HepG2 (cell line): ENCODE data around the gene SP7. TPM values are rescaled to one million over a fixed set of nuclear protein-coding genes. Genes with fewer than 3 reads are reported as not detected.
A peak's percentile ranks its signal among the peaks of the same experiment; 100 is the strongest.

Source experiments
- CC2D1A ChIP-seq: sonication (generic); formaldehyde crosslinking; IDR thresholded peaks from 2 replicates; pipeline ENCODE4 v1.8.1; 2023; ENCODE audit warnings: mild to moderate bottlenecking, missing genetic modification reagents
- HNF1A ChIP-seq, 2 experiments: sonication (generic) in 1 of 2; formaldehyde crosslinking in 1 of 2; IDR thresholded peaks; 2 replicates each; pipeline versions ENCODE4 v1.4.0 to v1.6.1; 2016 to 2020; ENCODE audit warnings: borderline replicate concordance in 1 of 2, low read depth in 1 of 2, mild to moderate bottlenecking in 1 of 2, missing genetic modification reagents in 1 of 2
- JUND ChIP-seq: sonication (generic); formaldehyde crosslinking; IDR thresholded peaks from 2 replicates; pipeline ENCODE4 v1.8.0; 2022; ENCODE audit warnings: mild to moderate bottlenecking, missing genetic modification reagents
- MAFK ChIP-seq, 2 experiments: IDR thresholded peaks in 1 of 2; conservative IDR thresholded peaks in 1 of 2; 2 replicates each; pipeline ENCODE4 v1.6.1; 2011; ENCODE audit warnings: improper control_type of control experiment in 2 of 2, low read length in 2 of 2
- PHB2 ChIP-seq: fragments of 450-650 bp; IDR thresholded peaks from 2 replicates; pipeline ENCODE4 v1.6.1; 2018; ENCODE audit not compliant: partially characterized antibody
- RBFOX2 ChIP-seq: fragments of 200-400 bp; formaldehyde crosslinking; IDR thresholded peaks from 2 replicates; pipeline ENCODE4 v1.6.1; 2017; ENCODE audit warnings: low read depth, mild to moderate bottlenecking, low read length
- SMARCE1 ChIP-seq: fragments of 450-650 bp; IDR thresholded peaks from 2 replicates; pipeline ENCODE4 v1.6.1; 2017; ENCODE audit warnings: borderline replicate concordance
- SP1 ChIP-seq, 2 experiments: fragments of 450-650 bp in 1 of 2; sonication (generic) in 1 of 2; formaldehyde crosslinking in 1 of 2; IDR thresholded peaks; 2 replicates each; pipeline versions ENCODE4 v1.4.0 to v1.6.1; 2016 to 2020; ENCODE audit warnings: missing genetic modification reagents in 1 of 2
- SSRP1 ChIP-seq: IDR thresholded peaks from 2 replicates; pipeline ENCODE4 v1.6.1; 2016; ENCODE audit warnings: control low read depth
- TOE1 ChIP-seq: sonication (generic); formaldehyde crosslinking; IDR thresholded peaks from 2 replicates; pipeline ENCODE4 v1.4.0; 2020; ENCODE audit warnings: mild to moderate bottlenecking, missing genetic modification reagents
- ZBTB38 ChIP-seq: sonication (generic); formaldehyde crosslinking; IDR thresholded peaks from 2 replicates; pipeline ENCODE4 v1.5.1; 2020; ENCODE audit warnings: mild to moderate bottlenecking, missing genetic modification reagents
- ZFP41 ChIP-seq: sonication (generic); formaldehyde crosslinking; IDR thresholded peaks from 2 replicates; pipeline ENCODE4 v1.4.0; 2020; ENCODE audit warnings: mild to moderate bottlenecking, missing genetic modification reagents, borderline replicate concordance
- ZNF292 ChIP-seq: sonication (generic); formaldehyde crosslinking; IDR thresholded peaks from 2 replicates; pipeline ENCODE4 v1.8.1; 2022; ENCODE audit warnings: mild to moderate bottlenecking, low read depth, missing genetic modification reagents, borderline replicate concordance
- ZNF605 ChIP-seq: sonication (generic); formaldehyde crosslinking; IDR thresholded peaks from 2 replicates; pipeline ENCODE4 v1.8.0; 2022; ENCODE audit warnings: mild to moderate bottlenecking, missing genetic modification reagents
- ZNF660 ChIP-seq: sonication (generic); formaldehyde crosslinking; IDR thresholded peaks from 2 replicates; pipeline ENCODE4 v1.5.1; 2020; ENCODE audit warnings: mild to moderate bottlenecking, low read depth, missing genetic modification reagents, borderline replicate concordance
- ZNF788 ChIP-seq: sonication (generic); formaldehyde crosslinking; IDR thresholded peaks from 2 replicates; pipeline ENCODE4 v1.5.0; 2020; ENCODE audit warnings: mild to moderate bottlenecking, missing genetic modification reagents, borderline replicate concordance
- ZSCAN29 ChIP-seq: sonication (generic); formaldehyde crosslinking; conservative IDR thresholded peaks from 2 replicates; pipeline ENCODE4 v1.4.0; 2020; ENCODE audit warnings: mild to moderate bottlenecking, missing genetic modification reagents
- polyA plus RNA-seq, 8 experiments: library from polyadenylated mRNA; depleted of rRNA in 3 of 8; stranded (reverse) in 7 of 8; unstranded in 1 of 8; fragments of >200 nt; fragmentation: Illumina TruSeq in 4 of 8; extraction: Trizol in 4 of 8; gene quantifications; 2 replicates each; pipeline versions ENCODE4 v1.2.1 to v1.2.3, GENCODE V29; 2011 to 2016; ENCODE audit warnings: low read depth in 4 of 8, missing spikeins in 1 of 8, mixed read lengths in 1 of 8; ENCODE audit not compliant: insufficient read depth in 1 of 8
- total RNA-seq, 5 experiments: library from RNA; depleted of rRNA; stranded (reverse); fragments of >200 nt; fragmentation: Illumina TruSeq; extraction: Trizol; gene quantifications; 2 replicates each; pipeline ENCODE4 v1.2.3, GENCODE V29; 2016; ENCODE audit warnings: low read depth in 1 of 5
- TF ChIP-seq, protein P1 (sequence below): sonication (generic); formaldehyde crosslinking; IDR thresholded peaks from 2 replicates; pipeline ENCODE4 v1.4.0; 2020; ENCODE audit warnings: missing genetic modification reagents
- TF ChIP-seq, protein P2 (sequence below): sonication (generic); formaldehyde crosslinking; IDR thresholded peaks from 2 replicates; pipeline ENCODE4 v1.8.1; 2023; ENCODE audit warnings: missing genetic modification reagents, mild to moderate bottlenecking, borderline replicate concordance
- TF ChIP-seq, protein P3 (sequence below): sonication (generic); formaldehyde crosslinking; IDR thresholded peaks from 2 replicates; pipeline ENCODE4 v1.4.0; 2020; ENCODE audit warnings: missing genetic modification reagents
- TF ChIP-seq, protein P4 (sequence below): sonication (generic); formaldehyde crosslinking; IDR thresholded peaks from 2 replicates; pipeline ENCODE4 v1.4.0; 2020; ENCODE audit warnings: mild to moderate bottlenecking, missing genetic modification reagents

The SP7 gene
- total and polyA plus RNA-seq, 2 of the 13 experiments (the other 11 are each of a cell fraction or from before 2014, with no cell fraction given), result not detected

- TF ChIP-seq, protein P1, sequence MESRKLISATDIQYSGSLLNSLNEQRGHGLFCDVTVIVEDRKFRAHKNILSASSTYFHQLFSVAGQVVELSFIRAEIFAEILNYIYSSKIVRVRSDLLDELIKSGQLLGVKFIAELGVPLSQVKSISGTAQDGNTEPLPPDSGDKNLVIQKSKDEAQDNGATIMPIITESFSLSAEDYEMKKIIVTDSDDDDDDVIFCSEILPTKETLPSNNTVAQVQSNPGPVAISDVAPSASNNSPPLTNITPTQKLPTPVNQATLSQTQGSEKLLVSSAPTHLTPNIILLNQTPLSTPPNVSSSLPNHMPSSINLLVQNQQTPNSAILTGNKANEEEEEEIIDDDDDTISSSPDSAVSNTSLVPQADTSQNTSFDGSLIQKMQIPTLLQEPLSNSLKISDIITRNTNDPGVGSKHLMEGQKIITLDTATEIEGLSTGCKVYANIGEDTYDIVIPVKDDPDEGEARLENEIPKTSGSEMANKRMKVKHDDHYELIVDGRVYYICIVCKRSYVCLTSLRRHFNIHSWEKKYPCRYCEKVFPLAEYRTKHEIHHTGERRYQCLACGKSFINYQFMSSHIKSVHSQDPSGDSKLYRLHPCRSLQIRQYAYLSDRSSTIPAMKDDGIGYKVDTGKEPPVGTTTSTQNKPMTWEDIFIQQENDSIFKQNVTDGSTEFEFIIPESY, result peak; percentile 44
- no peak for TF ChIP-seq HNF1A (IDR thresholded peaks at IDR 0.05; ENCODE audit: low read depth)
- no peak for TF ChIP-seq HNF1A (CRISPR knock-in tag; IDR thresholded peaks at IDR 0.05; ENCODE audit: borderline replicate concordance)
- TF ChIP-seq RBFOX2, result no peak
- TF ChIP-seq MAFK (conservative IDR thresholded peaks at IDR 0.05 in 1 of 2, IDR thresholded peaks at IDR 0.05 in 1 of 2; ENCODE audit: low read length in 2 of 2), result no peak
- TF ChIP-seq SSRP1 (CRISPR knock-in tag), result no peak
- no peak for TF ChIP-seq ZNF660 (CRISPR knock-in tag)
- no peak for TF ChIP-seq CC2D1A
- 0 out of 2 replicates have a peak, but pooled peaks have one; percentile 18 for TF ChIP-seq ZNF292
- TF ChIP-seq TOE1 (CRISPR knock-in tag), result no peak
- TF ChIP-seq, protein P2, sequence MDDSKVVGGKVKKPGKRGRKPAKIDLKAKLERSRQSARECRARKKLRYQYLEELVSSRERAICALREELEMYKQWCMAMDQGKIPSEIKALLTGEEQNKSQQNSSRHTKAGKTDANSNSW, result no peak
- no peak for TF ChIP-seq ZNF605 (CRISPR knock-in tag)
- TF ChIP-seq, protein P3, sequence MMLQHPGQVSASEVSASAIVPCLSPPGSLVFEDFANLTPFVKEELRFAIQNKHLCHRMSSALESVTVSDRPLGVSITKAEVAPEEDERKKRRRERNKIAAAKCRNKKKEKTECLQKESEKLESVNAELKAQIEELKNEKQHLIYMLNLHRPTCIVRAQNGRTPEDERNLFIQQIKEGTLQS (CRISPR knock-in tag), result no peak
- TF ChIP-seq ZNF788 (CRISPR knock-in tag), result no peak
- TF ChIP-seq SP1 (IDR thresholded peaks at IDR 0.05), result no peak
- no peak for TF ChIP-seq SP1 (CRISPR knock-in tag; IDR thresholded peaks at IDR 0.05)
- no peak for TF ChIP-seq ZSCAN29 (CRISPR knock-in tag)
- TF ChIP-seq JUND (CRISPR knock-in tag), result peak; percentile 44; the same call in 1 of the 2 replicates
- TF ChIP-seq ZBTB38 (CRISPR knock-in tag), result peak; percentile 78
- no peak for TF ChIP-seq SMARCE1
- TF ChIP-seq PHB2, result no peak
- no peak for TF ChIP-seq ZFP41 (CRISPR knock-in tag)
- TF ChIP-seq, protein P4, sequence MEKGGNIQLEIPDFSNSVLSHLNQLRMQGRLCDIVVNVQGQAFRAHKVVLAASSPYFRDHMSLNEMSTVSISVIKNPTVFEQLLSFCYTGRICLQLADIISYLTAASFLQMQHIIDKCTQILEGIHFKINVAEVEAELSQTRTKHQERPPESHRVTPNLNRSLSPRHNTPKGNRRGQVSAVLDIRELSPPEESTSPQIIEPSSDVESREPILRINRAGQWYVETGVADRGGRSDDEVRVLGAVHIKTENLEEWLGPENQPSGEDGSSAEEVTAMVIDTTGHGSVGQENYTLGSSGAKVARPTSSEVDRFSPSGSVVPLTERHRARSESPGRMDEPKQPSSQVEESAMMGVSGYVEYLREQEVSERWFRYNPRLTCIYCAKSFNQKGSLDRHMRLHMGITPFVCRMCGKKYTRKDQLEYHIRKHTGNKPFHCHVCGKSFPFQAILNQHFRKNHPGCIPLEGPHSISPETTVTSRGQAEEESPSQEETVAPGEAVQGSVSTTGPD (CRISPR knock-in tag), result 0 out of 2 replicates have a peak, but pooled peaks have one; percentile 21
These were observed 11.9 kb downstream of the SP7 start (continued) for GRCh38 chr12:53324113-53324778.
